Smooth muscle cell of the brain vasculature (primary cell): ENCODE data around the gene HNRNPA2B1.

Experiments used
- DNase-seq: peaks from one replicate; pipeline ENCODE4 v3.0.0-alpha.2; 2012; ENCODE audit warnings: low read depth, low spot score

The HNRNPA2B1 gene

DNA sequence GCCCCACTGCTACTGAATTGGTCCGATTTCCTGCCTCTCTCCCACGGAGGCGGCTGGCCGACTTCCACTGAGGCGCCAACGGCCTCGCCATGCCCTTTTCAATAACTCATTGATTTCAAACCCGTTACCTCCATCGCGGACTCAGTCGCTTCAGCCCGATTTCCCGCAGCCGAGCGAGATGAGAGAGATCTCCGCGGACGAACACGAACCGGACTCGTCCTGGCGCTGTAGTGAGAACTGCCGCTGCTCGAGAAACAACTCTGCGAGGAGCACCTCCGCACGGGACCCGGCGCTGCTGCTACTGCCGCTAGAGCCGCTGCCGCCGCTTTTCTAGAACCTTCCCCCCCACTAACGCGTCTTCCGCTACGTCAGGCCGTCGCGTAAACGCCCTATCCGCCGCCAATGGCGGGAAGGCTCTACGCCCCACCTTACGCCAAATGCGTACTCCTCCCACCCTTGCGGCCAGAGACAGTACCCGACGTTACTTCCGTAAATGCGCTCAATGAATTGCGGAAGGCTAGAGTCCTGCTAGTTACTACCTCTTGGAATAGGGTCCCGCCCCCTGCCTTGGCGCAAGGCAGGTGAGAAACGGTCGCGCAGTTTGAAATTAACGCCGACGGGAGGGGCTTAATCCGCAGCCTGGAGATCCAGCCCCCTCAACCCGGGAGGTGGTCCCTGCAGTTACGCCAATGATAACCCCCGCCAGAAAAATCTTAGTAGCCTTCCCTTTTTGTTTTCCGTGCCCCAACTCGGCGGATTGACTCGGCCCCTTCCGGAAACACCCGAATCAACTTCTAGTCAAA lies at the start of gene HNRNPA2B1:
Gene HNRNPA2B1 (minus strand): TSS at position 303 of the 803 bp plus-strand sequence. CDS start 169 bp downstream, at position 134.
- peak; percentile 96 for DNase-seq

DNA sequence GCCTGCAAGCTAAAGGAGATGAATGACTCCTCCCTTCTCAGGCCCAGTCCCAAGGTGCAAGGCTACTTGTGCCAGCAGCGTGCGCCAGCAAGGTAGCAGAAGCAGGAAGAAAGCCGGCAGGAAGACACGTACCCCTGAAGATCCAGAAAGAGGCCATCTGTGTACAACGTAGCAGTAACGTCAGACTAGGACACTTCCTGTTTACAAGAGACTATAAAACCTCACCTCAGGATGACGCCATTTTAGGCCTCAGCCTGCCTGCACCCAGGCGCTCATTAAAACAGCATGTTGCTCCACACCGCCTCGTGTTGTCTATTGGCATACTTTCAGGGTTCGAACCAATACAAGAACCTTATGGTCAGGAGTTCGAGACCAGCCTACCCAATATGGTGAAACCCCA lies 49.7 kb upstream of the HNRNPA2B1 start:
- no peak for DNase-seq

DNA sequence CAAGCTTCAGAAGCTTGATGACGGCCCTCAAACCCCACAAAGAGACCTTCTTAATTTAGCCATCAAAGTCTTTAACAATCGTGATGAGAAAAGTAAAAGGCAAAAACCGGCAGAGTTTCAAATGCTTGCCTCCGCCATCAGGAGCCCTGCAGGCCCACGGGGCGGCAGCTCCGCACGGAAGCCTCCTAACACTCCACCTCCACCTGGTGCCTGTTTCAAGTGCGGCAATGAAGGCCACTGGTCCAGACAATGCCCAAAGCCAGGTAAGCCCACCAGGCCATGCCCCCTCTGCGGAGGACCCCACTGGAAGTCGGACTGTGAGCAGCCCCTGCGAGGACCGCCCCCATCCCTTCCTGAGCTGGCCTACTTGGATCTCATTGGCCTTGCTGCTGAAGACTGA lies 44.6 kb upstream of the HNRNPA2B1 start:
- no peak for DNase-seq

DNA sequence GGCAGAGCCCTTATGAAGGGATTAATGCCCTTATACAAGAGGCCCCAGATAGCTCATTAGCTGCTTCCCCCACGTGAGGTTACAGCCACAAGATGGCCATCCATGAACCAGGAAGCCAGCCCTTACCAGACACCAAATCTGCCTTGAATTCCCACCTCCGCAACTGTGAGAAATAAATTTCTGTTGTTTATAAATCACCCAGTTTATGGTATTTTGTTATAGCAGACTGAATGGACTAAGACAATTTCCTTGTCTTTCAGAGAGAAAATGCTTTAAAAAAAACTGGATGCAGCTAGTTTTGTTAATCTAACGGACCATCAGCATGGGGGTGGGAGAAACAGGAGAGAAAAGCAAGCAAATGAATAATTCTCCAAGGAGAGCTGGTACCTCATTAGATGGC lies 37.5 kb upstream of the HNRNPA2B1 start:
- no peak for DNase-seq

DNA sequence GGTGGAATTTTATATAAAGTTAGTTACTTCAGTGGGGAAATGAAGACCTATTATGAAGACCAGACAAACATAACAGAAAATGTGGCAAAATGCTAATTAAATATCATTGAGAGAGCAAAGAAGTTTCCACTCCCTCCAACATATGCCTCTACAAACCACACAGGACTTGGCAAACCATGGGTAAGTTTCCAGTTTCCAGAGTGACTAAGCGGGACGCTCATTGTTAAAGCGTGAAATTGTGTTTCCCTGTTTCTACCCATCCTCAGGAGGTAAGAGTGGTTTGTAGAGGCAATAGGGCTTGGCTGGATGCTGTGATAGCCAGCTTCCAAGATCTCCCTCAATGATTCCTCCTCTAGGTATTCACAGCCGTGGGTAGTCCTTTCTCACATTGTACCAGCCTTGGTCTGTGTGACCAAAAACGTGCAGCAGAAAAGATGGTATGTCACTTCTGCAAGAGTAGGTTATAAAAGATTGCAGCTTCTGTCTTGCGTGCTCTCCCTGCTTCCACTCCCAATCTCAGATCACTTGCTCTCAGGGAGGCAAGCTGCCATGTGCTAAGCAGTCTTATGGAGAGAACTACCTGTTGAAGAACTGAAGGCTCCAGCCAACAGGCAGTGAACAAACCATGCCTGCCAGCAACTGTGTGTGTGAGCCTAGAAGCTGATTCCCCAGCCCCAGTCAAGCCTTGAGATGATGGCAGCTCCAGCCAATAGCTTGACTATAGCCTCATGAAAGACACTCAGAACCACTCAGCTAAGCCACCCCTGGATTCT lies 36.7 kb upstream of the HNRNPA2B1 start:
- DNase-seq, result no peak

DNA sequence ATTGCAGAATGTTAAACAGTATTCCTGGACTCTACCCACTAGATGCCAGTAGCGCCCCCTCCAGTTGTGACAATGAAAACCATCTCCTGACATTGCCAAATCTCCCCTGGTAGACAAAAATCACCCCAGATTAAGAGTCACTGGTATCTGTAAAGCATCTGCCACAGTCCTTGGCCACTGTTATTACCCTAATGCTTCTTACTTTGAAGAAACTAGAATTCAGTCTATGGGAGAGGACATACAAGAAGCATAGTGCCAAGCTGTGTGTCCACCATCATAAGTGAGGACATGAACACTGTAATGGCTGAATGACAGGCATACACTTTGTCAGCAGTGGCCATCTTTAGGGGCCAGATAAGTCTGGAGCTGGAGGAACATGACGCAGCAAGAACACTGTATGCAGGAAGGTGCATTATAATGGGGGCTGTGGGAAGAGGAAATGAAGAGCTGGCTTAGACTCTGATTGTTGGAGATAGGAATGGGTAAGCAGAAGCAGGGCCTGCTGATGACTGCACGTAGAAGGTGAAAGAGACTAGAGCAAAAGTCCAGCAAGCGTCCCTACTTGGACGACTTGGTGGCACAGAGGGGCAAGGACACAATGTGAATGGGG lies 33.5 kb upstream of the HNRNPA2B1 start:
- DNase-seq, result no peak

DNA sequence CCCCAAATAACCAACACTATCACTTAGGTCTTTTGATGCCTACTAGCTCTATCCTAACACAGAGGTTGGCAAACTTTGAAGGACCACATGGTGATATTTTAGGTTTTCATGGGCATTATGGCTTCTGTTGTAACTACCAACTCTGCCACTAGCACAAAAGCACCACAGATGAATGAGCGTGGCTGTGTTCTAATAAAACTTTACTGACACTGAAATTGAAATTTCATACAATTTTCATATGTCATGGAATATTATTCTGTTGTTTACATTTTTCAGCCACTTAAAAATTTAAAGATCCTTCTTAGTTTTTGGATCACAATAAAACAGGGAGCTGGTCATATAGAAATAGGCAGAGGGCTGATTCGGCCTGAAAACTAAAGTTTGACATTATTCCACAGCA lies 27.4 kb upstream of the HNRNPA2B1 start:
- no peak for DNase-seq

DNA sequence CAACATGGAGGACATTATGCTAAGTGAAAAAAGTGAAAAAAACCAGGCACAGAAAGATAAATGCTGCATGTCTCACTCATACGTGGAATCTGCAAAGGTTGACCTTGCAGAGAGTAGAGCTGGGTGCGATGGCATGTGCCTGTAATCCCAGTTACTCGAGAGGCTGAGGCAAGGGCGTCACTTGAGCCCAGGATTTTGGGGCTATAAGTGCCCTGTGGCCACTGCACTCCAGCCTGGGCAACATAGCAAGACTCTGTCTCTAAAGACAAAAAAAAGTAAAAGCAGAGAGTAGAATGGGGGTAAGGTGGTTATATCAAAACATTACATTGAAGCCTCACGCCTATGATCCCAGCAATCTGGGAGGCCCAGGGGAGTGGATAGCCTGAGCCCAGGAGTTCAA lies 23.8 kb upstream of the HNRNPA2B1 start:
- no peak for DNase-seq

DNA sequence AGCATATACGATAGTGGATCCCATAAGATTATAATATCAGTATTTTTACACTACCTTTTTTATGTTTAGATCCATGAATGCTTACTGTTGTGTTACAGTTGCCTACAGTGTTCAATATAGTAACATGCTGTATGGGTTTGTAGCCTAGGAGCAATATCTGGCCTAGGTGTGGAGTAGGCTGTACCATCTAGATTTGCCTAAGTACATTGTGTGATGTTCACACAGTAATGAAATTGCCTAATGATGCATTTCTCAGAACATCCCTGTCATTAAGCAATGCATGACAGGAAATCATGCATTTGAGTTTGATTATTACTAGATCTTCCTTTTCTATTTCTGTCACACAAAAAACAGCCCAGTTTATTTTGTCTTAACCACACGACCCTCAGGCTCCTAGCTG lies 15.5 kb upstream of the HNRNPA2B1 start:
- DNase-seq, result no peak

DNA sequence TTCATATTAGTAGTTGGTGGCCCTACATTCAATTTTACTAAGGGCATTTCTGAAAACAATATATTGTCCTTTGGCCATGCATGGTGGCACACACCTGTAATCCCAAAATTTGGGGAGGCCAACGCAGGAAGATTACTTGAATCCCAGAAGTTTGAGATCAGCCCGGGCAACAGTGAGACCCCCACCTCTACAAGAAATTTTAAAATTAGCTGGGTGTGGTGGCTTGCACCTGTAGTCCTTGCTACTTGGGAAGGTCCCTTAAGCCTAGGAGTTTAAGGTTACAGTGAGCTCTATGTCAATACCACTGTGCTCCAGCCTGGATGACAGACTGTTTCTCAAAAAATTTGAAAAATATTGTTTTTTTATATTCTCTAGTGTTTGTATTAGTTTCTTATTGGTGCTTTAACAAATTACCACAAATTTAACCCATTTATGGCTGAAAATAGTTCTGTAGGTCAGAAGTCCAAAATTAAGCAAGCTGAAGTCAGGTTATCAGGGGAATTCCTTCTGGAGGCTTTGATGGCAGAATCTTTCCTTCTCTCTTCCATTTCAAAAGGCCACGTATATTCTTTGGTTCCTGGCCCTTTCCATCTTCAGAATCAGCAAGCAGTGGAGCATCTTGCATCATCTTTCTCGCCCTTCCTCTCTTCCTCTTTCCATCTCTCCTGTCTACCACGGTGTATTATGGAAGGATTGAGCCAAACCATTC lies 13.4 kb upstream of the HNRNPA2B1 start:
- no peak for DNase-seq

DNA sequence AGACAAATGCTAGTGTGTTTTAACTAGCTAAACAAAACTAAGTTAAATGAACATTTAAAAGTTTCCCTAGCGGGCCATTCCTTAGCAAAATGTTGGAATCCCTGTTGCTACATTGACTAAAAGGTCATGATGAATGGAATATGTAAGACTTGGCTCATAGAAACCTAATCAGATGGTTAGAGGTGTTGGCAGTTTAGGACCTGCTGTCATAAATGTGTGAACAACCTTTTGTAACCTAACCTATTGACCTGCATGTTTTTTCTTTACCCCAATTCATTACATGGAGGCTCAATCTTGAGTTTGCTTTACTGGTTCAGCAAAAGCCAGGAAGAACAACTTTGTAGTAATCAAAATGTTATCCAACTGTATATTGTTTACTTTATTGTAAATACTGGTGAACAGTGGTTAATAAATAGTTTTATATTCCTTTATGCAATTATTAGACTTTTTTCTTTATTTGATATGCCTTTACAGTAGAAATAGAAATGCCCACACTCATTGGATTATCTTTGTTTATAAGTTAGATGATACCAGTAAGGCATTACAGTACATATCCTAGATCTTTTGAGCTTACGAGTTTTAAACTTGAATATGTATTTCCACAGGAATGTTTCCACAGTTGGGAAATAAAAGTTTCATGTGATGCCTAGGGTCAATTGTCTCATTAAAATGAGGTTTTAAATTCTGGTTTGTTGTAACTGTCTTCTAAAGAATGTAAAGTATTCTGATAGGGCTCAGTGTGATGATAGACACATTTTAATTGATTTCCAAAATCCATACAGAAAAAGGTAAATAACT lies 12.6 kb upstream of the HNRNPA2B1 start:
- DNase-seq, result no peak

DNA sequence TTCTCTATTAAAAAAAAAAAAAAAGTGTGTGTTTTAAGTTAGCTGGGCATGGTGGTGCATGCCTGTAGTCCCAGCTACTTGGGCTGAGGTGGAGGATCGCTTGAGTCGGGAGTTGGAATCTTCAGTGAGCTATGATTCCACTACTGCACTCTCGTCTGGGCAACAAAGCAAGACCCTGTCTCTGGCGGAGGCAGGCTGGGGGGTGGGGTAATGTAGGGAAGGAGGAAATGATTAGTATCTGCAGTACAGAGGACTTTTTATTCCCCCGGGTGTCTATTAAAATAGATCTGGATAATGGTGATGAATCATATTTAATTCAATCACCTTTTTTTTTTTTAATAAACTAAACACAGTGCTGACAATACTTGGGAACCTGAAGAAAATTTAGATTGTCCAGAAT lies 7.5 kb upstream of the HNRNPA2B1 start:
- no peak for DNase-seq

DNA sequence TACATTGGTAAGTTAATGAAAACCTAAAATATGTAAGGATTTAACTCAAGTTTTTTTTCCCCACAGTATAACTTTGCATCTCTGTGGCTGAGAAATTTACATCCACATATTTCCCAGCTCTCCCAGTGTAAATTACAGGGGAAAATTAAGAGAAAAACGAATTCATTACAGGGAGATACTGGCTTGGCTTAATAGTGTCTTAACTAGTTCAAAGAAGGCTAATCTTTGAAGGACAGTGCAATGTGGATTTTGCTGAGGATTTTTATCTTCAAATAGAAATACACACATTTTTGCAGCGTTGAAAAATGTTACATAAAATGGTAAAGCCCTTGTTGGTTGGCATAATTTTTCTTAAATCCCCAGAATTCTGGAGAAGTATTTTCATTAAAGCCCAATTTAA lies 2.5 kb upstream of the HNRNPA2B1 start:
- DNase-seq, result no peak

DNA sequence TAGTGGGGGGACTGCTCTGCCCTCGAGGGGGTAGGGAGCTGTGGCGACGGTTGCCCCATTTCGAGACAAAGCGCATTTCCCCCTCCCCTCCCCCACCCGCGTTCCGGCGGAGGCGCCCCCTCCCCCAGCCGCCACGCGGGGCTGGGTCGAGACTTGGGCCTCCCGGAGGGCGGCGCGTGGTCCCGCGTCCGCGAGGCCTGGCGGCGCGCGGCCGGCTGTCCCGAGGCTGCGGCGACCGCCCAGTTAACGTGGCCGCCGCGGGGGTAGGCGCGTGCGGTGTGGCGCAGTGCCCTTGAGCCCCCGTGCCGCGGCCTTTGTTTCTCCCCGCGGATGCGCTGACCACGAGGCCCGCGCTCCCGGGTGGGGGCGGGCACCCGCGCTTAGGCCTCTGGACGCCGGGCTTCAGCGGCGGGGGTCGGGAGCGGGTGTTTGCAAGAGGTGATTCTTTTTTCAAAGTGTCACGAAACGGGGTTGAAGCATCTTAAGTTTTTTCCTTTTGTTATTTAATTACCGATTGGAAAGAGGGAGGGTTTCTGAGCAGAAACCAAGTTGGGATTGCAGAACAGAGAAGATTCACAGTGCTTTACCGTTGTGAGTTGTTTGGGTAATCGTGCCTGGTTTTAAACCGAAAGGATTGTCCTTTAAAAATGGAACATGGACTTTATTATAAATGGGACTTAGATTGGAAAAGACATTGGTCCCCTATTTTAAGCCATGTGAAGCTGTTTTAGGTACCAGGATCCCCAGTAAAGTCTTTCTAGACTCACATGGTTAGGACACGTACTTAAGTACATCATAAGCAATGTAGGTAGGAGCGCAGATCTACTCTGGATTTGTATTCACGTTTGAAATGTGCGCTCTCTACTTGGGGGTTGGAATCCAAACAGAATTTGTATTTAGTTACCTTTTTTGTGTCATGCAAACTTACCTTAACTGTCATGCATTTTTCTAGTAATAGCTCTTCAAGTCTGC lies 1.8 kb upstream of the HNRNPA2B1 start:
- DNase-seq, result no peak

DNA sequence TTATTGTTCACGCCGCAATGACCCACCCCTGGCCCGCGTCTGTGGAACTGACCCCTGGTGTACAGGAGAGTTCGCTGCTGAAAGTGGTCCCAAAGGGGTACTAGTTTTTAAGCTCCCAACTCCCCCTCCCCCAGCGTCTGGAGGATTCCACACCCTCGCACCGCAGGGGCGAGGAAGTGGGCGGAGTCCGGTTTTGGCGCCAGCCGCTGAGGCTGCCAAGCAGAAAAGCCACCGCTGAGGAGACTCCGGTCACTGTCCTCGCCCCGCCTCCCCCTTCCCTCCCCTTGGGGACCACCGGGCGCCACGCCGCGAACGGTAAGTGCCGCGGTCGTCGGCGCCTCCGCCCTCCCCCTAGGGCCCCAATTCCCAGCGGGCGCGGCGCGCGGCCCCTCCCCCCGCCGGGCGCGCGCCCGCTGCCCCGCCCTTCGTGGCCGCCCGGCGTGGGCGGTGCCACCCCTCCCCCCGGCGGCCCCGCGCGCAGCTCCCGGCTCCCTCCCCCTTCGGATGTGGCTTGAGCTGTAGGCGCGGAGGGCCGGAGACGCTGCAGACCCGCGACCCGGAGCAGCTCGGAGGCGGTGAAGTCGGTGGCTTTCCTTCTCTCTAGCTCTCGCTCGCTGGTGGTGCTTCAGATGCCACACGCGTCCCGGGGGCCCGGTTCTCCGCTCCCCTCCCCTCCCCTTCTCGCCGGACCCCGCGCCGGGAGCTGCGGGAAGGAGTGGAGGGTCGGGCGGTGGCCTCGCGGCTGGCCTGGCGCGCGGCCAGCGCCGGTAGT lies 887 bp upstream of the HNRNPA2B1 start, which contains the start of gene CBX3:
Gene CBX3 (plus strand): TSS at position 499 of the 772 bp plus-strand sequence. CDS start 1,254 bp downstream, outside the sequence.
- no peak for DNase-seq

DNA sequence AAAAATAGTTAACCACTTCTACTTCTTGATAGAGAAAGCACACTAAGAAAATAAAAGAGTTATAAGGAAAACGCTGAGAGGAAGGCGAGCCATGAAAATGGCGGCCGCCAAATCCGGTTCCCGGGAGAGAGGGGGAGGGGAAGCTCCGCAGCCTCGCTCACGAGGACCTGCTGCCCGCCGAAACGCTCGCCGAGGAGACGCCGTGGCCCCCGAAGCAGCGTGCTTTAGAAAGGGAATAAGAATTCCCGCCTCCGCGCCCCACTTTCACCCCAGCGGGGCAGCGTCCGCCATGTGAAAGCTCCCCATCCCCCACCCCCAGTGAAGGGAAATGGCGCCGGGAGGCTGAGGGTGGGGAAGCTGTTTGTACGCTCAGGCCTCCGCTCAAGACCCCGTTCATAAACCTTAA lies 505 bp downstream of the HNRNPA2B1 start:
- no peak for DNase-seq

DNA sequence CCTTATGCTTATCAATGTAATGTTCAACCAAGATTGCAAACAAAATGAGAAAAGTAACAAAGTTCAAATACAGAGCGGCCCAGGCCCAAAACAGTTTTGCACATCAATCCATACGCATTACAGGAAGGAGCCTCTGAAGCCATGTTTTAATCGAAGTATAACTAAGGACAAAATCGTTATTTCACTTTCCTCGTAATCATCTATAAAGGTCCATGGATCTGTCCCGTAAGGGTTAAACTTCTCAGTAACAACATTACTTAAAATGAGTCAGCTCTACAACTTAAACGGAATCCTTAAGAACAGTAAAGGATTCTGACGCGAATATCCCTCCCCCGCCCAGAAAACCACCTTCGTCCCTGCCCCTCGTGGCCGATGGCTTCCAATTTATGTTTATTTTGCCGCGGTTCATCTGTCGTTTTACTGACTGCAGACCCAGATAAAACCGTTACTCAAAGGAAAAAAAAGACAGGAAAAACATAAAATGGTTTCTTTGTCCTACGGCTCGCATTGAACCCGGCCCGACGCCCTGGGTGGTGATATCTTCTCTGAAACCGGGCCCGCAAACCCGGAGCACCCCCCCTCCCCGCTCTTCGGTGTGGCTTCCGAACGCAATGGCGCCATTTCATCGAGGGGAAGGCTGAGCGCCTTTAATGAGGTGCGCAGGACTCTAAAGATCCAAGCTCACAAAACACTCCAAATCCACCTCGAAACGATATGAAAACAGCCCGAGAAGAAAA lies 1.1 kb downstream of the HNRNPA2B1 start:
- no peak for DNase-seq

DNA sequence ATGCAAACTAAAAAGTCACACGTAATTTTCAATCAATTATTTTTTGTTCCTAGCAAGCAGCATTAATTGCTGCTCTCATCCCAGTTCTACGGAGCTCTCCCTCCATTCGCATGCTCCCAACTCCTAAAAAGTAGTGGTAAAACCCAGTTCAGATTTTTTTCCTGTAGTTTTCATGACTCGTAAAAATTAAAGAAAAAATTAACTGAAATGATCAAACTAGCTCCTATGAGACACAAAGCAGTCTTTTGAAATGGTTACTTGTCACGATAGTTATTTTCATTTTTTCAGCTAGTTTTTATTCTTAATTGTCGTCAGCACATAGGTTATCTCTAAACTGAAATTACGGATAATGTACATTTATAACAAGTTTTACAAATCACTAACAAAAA lies 1.8 kb downstream of the HNRNPA2B1 start:
- DNase-seq, result no peak
